Non-pigmented ciliary epithelial cell (primary cell): Measurements from ENCODE around the gene C11orf68.

Experiments used
- DNase-seq: peaks from one replicate; pipeline ENCODE4 v3.0.0-alpha.2; 2010; ENCODE audit warnings: low read depth

C11orf68 gene

GRCh38 chr11:65890324-65891218 is 28.3 kb downstream of the C11orf68 start, which contains the start of gene CCDC85B:
CCDC85B (plus strand) TSS chr11:65890673; CDS start chr11:65890784, 111 bp downstream.
- DNase-seq: no peak

- peak; percentile 81 for DNase-seq
Observed at GRCh38 chr11:65888163-65888814, 30.6 kb downstream of the C11orf68 start, which contains the start of gene FIBP. FIBP (minus strand) TSS chr11:65888471; CDS start chr11:65888418, 53 bp downstream.

DNA sequence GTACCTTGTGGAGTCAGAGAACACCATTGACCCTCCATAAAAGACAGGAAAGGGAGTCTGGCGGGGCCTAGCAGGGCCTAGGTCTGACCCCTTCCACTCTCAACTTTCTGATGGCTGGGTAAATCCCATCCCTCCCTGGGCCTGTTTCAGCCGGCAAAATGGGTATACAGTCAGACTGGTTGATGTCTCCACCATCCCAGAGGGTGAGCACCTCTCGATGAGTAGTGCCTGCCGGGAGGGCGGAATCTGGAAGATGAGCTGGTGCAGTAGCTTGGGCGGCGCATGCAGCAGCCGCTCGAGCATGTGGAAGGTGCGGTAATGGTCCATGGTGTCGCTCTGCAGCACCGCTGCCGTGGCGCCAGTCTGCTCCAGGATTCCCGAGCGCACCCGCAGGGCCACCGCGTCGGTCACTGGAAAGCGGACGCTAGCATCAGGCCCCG is 31.1 kb downstream of the C11orf68 start:
- DNase-seq: no peak

GRCh38 chr11:65886826-65887722 is 31.8 kb downstream of the C11orf68 start:
- DNase-seq: no peak

DNA sequence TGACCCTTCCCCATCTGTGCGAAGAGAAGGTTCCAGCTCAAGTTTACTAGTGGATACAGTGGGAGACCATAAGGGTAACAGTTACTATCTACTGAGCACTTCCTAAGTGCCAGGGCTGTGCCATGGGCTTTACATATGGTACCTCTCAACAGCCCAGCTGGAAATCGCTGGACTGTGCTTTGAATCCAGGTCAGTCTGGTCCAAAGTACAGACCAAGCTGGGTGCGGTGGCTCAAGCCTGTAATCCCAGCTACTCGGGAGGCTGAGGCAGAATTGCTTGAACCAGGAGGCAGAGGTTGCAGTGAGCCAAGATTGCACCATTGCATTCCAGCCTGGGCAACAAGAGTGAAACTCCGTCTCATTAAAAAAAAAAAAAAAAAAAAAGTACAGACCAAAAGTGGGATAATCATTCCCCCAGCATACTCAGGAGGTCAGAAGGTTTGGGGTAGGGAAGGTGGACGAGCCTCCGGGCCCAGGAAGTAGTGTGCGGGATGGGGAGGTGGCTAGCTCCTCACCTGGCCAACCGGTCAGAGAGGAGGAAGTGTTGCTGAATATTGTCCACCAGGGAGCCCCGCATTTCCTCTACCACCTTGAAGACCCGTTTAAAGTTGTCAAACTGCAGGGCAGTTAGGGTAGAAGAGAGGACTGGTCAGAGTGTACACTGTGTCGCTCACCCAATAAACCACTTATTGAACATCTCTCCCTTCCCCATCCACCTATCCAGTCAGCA is 32.9 kb downstream of the C11orf68 start:
- DNase-seq: no peak

DNA sequence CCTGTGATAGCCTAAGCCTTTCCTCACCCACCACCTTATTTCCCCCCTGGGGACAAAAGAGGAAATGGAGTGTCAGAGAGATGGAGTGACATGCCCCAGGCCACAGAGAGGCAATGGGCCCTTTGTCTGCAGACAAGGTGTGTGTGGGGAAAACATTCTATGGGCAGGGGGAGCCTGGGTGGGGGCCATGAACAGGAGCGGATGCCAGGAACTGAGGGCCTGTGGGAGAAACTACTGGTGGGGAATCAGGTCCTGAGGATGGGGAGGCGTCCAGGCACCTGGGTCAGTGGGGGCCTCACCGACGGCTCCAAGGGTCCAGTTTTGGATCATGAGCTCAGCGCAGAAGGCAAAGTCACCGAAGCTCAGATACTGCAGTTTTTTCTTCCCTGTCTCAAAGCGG is 33.6 kb downstream of the C11orf68 start:
- DNase-seq: no peak

- no peak for DNase-seq
Observed at GRCh38 chr11:65884716-65885092, 34.2 kb downstream of the C11orf68 start.

- DNase-seq: no peak
Observed at GRCh38 chr11:65883786-65884715, 34.8 kb downstream of the C11orf68 start.

- DNase-seq: no peak
Observed at GRCh38 chr11:65883058-65883761, 35.7 kb downstream of the C11orf68 start.

DNA sequence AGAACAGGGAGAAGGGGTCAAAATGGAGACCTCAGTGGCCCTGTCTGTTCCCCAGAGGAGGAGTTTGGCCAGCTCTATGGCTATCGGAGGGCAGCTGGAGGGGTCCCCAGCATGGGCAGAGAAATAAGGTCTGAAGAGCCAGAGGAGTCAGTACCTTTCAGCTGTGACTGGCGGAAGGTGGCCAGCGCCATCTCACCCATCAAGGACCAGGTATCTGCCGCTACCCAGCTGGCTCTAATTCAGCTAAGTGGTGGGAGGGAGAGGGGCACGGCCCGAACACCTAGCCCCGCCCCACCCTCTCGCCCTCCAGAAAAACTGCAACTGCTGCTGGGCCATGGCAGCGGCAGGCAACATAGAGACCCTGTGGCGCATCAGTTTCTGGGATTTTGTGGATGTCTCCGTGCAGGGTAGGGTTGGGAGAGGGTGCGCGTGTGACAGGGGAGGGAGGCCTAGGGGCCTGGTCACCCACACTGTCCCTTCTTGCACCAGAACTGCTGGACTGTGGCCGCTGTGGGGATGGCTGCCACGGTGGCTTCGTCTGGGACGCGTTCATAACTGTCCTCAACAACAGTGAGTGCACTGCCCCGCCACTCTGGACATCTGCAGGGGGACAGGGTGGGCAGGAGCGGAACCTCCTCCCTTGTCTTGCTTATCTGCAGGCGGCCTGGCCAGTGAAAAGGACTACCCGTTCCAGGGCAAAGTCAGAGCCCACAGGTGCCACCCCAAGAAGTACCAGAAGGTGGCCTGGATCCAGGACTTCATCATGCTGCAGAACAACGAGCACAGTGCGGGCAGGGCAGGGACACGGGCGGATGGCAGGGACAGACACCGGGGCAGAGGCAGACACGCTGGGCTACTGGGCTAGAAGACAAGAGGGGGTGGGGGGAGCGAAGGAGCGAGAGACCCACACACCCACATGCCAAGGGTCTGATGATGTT is 36.5 kb downstream of the C11orf68 start:
- DNase-seq: no peak

DNA sequence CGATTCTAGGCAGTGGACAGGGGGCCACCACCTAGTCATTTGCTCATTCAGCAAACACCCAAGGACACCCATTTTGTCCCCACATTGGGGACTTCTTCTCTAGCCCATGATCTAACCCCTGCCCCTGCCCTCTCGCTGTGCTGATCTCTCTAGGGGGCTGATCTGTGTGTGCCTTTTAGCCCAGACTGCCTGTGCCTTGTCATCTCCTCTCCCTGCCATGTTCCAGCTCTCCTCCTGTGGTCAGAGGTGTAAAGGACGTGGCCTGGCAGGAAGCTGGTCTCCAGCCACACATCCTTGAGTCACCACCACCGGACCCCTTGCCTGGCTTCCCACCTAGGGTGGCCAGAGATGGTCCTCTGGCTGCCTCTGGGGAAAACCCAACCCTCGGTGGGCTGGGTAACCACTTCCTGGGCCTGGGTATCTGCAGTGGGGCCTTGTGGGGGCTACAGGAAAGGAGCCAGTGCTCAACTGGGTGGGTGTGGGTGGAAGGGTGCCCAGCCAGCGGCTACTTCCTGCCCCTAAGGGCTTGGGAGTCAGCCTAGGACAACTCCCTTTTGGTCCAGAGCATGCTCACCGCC is 37.9 kb downstream of the C11orf68 start:
- DNase-seq: no peak

- DNase-seq: no peak
Observed at GRCh38 chr11:65880027-65880426, 38.8 kb downstream of the C11orf68 start.

DNA sequence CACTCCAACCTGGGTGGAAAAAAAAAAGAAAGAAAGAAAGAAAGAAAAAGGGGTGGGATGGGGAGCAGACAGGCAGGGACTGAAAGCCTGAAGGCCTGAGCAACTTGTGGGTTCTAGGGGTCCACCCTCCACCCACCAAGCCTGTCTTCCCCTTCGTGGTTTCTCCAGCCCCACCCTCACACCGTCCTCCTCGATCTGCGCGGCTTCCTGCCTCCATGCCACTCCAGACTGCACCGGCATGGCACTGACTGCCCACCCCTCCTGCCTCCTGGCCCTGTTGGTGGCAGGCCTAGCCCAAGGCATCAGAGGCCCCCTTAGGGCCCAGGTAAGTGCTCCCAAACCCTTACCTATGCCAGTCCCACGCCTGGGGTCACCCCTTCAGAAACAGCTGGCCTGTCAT is 39.2 kb downstream of the C11orf68 start, which contains the start of gene CTSW:
Gene CTSW (plus strand): TSS at position 221 of the 400 bp plus-strand sequence. CDS start 18 bp downstream, at position 239.
- no peak for DNase-seq

- no peak for DNase-seq
Observed at GRCh38 chr11:65873318-65874156, 45.3 kb downstream of the C11orf68 start.

DNA sequence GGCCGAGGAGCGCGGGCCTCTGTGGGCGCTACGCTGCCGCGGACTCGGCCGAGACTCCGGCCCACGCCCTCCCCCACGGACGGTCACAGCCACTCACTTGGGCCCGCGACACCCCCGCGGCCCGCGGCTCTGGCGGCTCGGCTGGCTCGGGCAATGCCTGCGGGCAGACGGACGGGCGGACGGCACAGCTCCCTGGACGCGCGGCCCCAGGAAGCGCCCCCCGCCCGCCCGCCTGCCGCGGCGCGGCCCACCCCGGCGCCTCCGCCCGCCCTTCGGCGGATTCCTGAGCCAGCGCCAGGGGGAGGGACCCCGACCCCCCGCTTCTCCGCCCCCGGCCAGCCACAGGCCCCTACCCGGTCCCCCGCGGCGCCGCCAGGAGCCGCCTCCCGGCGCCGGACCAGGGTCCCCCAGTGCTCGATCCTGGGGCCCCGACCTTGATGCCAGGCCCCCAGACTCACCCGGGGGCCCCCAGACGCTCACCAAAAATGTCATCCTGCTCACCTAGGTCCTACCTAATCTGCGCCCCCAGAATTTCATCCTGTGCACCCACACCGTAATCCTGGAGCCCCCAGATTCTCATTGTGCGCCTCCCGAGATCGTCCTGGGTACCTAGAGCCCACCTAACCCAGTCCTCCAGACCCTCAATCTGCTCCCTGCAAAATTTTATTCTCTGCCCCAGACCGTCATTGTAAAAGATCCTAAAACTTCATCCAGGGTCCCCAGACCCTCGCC is 46.1 kb downstream of the C11orf68 start, which contains the start of gene EFEMP2:
Gene EFEMP2 (minus strand): TSS at position 215 of the 732 bp plus-strand sequence. CDS start 446 bp downstream, outside the sequence.
- no peak for DNase-seq
